Left lobe of liver (tissue), 2 donors: ENCODE data around the gene RNH1. TPM values are rescaled to one million over a fixed set of nuclear protein-coding genes. Genes with fewer than 3 reads are reported as not detected.
"Not testable (repeated sequence)": the region's sequence is repeated elsewhere in the genome, so short reads cannot be mapped to it uniquely, and the experiment has no call there.

Experiments used
- ATAC-seq: fragments of 200-7000 bp; cut with Tn5 transposase; one replicate; pipeline ENCODE4 v1.9.1; 2020; ENCODE audit warnings: mild to moderate bottlenecking, moderate library complexity
- DNase-seq: peaks from one replicate; pipeline ENCODE4 v3.0.0-alpha.2; 2020; ENCODE audit warnings: low spot score
- total RNA-seq: library from RNA; stranded (reverse); gene quantifications from one replicate; pipeline ENCODE4 v1.2.1, GENCODE V29; 2021
- donor health status: DM: no; HTN: no; CAD: no; lungs with moderate emphysema.
- donor health status: DM: no; HTN: yes; CAD: no.

The RNH1 gene
- total RNA-seq, 1 donor from 2014 or later, result 85.4 TPM

- DNase-seq (no peak), ATAC-seq (no peak)
Measured at GRCh38 chr11:484616-485015, 22.4 kb downstream of the RNH1 start.

- DNase-seq, result no peak
Measured at GRCh38 chr11:479311-479710, 27.7 kb downstream of the RNH1 start.

GRCh38 chr11:477052-477715 lies 29.9 kb downstream of the RNH1 start:
- ATAC-seq (no peak), DNase-seq (no peak)

More at GRCh38 chr11:479311-479710, 27.7 kb downstream of the RNH1 start:
- no peak for ATAC-seq

GRCh38 chr11:476416-476815 lies 30.6 kb downstream of the RNH1 start:
- DNase-seq (no peak), ATAC-seq (no peak)

GRCh38 chr11:475941-476340 lies 31.1 kb downstream of the RNH1 start:
- DNase-seq, result no peak
- ATAC-seq, result no peak

GRCh38 chr11:474914-475506 lies 32.0 kb downstream of the RNH1 start:
- DNase-seq, result no peak

GRCh38 chr11:473962-474785 lies 32.9 kb downstream of the RNH1 start:
- DNase-seq (no peak), ATAC-seq (no peak)

More at GRCh38 chr11:474914-475506, 32.0 kb downstream of the RNH1 start:
- no peak for ATAC-seq

GRCh38 chr11:473415-473814 lies 33.6 kb downstream of the RNH1 start:
- DNase-seq (no peak), ATAC-seq (no peak)

- DNase-seq (no peak), ATAC-seq (no peak)
Measured at GRCh38 chr11:472816-473215, 34.2 kb downstream of the RNH1 start.

GRCh38 chr11:472272-472671 lies 34.8 kb downstream of the RNH1 start:
- no peak for DNase-seq
- no peak for ATAC-seq

GRCh38 chr11:471468-472145 lies 35.4 kb downstream of the RNH1 start:
- no peak for ATAC-seq
- DNase-seq, result no peak

- DNase-seq, result peak; percentile 86
- ATAC-seq, result peak; percentile 91
Measured at GRCh38 chr11:469684-470560, 37.1 kb downstream of the RNH1 start.

- DNase-seq, ATAC-seq: not testable (repeated sequence)
Measured at GRCh38 chr11:469026-469683, 37.9 kb downstream of the RNH1 start.

- DNase-seq, result no peak
- ATAC-seq, result no peak
Measured at GRCh38 chr11:468493-468892, 38.5 kb downstream of the RNH1 start.

- ATAC-seq (no peak), DNase-seq (no peak)
Measured at GRCh38 chr11:468036-468435, 39.0 kb downstream of the RNH1 start.

GRCh38 chr11:465896-466530 lies 41.0 kb downstream of the RNH1 start:
- ATAC-seq (no peak), DNase-seq (no peak)

GRCh38 chr11:464316-464715 lies 42.7 kb downstream of the RNH1 start:
- no peak for DNase-seq
- no peak for ATAC-seq

- DNase-seq, result no peak
- ATAC-seq, result peak; percentile 21
Measured at GRCh38 chr11:462107-462890, 44.7 kb downstream of the RNH1 start.

- DNase-seq, result no peak
- ATAC-seq, result no peak
Measured at GRCh38 chr11:461626-462025, 45.4 kb downstream of the RNH1 start.
